Heart right ventricle (tissue), 16 donors: ENCODE measurements around the gene AMOTL2. TPM values are rescaled to one million over a fixed set of nuclear protein-coding genes. Genes with fewer than 3 reads are reported as not detected.
A peak's percentile ranks its signal among the peaks of the same experiment; 100 is the strongest.

ENCODE experiments used
- ATAC-seq, 8 donors: fragments of 200-7000 bp; cut with Tn5 transposase; one replicate each; pipeline ENCODE4 v1.9.1; 2020; ENCODE audit warnings: mild to moderate bottlenecking in 8 of 8, moderate library complexity in 8 of 8, moderate number of reproducible peaks in 1 of 8
- DNase-seq, 2 donors: peaks; one replicate each; pipeline ENCODE4 v3.0.0-alpha.2; 2020
- H3K27ac ChIP-seq, 10 donors: fragments of 200-600 bp; sonication (generic) in 2 of 10; one replicate each; pipeline versions ENCODE4 v1.5.0 to v1.8.0; 2020 to 2022; ENCODE audit warnings: mild to moderate bottlenecking in 3 of 10
- H3K27me3 ChIP-seq, 7 donors: fragments of 200-600 bp; one replicate each; pipeline ENCODE4 v1.8.0; 2021 to 2022; ENCODE audit warnings: mild to moderate bottlenecking in 2 of 7
- H3K36me3 ChIP-seq, 9 donors: fragments of 200-600 bp; sonication (generic) in 1 of 9; one replicate each; pipeline versions ENCODE4 v1.5.0 to v1.8.0; 2020 to 2022; ENCODE audit warnings: mild to moderate bottlenecking in 2 of 9
- H3K4me1 ChIP-seq, 9 donors: fragments of 200-600 bp; sonication (generic) in 1 of 9; one replicate each; pipeline versions ENCODE4 v1.5.0 to v1.8.0; 2020 to 2022; ENCODE audit warnings: mild to moderate bottlenecking in 4 of 9
- H3K4me3 ChIP-seq, 10 donors: fragments of 200-600 bp; sonication (generic) in 2 of 10; one replicate each; pipeline versions ENCODE4 v1.5.0 to v1.8.0; 2020 to 2022; ENCODE audit warnings: mild to moderate bottlenecking in 7 of 10, moderate library complexity in 2 of 10
- H3K9me3 ChIP-seq, 11 donors: fragments of 200-600 bp in 10 of 11; sonication (generic) in 2 of 11; one replicate each; pipeline versions ENCODE4 v1.5.0 to v1.8.0; 2013 to 2022; ENCODE audit warnings: mild to moderate bottlenecking in 2 of 11, control low read depth in 1 of 11, moderate library complexity in 1 of 11
- WGBS, 2 donors: extraction: QIAGEN DNeasy Blood & Tissue Kit; methylation state at CpG; one replicate each; pipeline ENCODE4 v1.1.7; 2013; ENCODE audit warnings: inconsistent platforms in 1 of 2; 5-methylcytosine and 5-hydroxymethylcytosine counted together
- intact Hi-C, 10 donors: fragments of 100-400 bp; cut with DNase I; formaldehyde crosslinking; loops; one replicate each; pipeline versions ENCODE4 v1.11.1 to v1.14.2; 2022
- polyA plus RNA-seq, 2 donors: library from polyadenylated mRNA; stranded (reverse); fragments of 200-250 nt; gene quantifications; one replicate each; pipeline ENCODE4 v1.2.3, GENCODE V29; 2013
- total RNA-seq, 10 donors: library from RNA; stranded (reverse); fragmentation: NEBNext Ultra II Directional in 3 of 10; extraction: Animal tissue kit (Norgen Biotek cat#: 25700) in 3 of 10; gene quantifications; one replicate each; pipeline versions ENCODE4 v1.2.1 to v1.2.4, GENCODE V29; 2021 to 2023
- TF ChIP-seq, protein P1 (sequence below), 9 donors: fragments of 200-600 bp; sonication (generic) in 2 of 9; IDR thresholded peaks; one replicate each; pipeline versions ENCODE4 v1.5.0 to v1.8.0; 2021 to 2022; ENCODE audit warnings: antibody characterized with exemption in 9 of 9, mild to moderate bottlenecking in 5 of 9, moderate library complexity in 1 of 9
- donor health status: Arrhythmogenic right ventricular cardiomyopathy.
- donor health status: ischemic (EF 13 %, LVEDD 7.1; RV severe dilation, severe dysfunction).
- donor health status: healthy with polysubstance abuse.
- donor health status: DM: no; HTN: yes; CAD: no.
- donor health status: DM: no; HTN: no; CAD: no.
- donor health status: ischemic (EF 25% LVEDD 6.9; RV normal size, moderate dysfunction).
- donor health status: ischemic (EF 25% LVEDD 5.7; RV mildly dilated, moderate dysfunction).
- donor health status: healthy.
- donor health status: DM: yes; HTN: yes; CAD: no.
- donor health status: Ischemic cardiomyopathy.
- donor health status: ischemic (EF 35%, LVEDD 5.7; RV mildly dilated, moderate dysfunction).
- donor health status: nonischemic (EF 11% LVEDD 7.7; RV severe dilation, severe dysfunction).
- donor health status: DM: yes; HTN: yes; CAD: no.
- donor health status: PGD.
- donor health status: ischemic (EF 29% LVEDD 5.4; RV normal size, mild dysfunction).
- donor health status: nonischemic (EF 23%, LVEDD 6.1; RV moderate dilation, normal function).

AMOTL2 gene
- total and polyA plus RNA-seq, 12 donors: 18.7 to 96.6 (median 54.1) TPM

DNA sequence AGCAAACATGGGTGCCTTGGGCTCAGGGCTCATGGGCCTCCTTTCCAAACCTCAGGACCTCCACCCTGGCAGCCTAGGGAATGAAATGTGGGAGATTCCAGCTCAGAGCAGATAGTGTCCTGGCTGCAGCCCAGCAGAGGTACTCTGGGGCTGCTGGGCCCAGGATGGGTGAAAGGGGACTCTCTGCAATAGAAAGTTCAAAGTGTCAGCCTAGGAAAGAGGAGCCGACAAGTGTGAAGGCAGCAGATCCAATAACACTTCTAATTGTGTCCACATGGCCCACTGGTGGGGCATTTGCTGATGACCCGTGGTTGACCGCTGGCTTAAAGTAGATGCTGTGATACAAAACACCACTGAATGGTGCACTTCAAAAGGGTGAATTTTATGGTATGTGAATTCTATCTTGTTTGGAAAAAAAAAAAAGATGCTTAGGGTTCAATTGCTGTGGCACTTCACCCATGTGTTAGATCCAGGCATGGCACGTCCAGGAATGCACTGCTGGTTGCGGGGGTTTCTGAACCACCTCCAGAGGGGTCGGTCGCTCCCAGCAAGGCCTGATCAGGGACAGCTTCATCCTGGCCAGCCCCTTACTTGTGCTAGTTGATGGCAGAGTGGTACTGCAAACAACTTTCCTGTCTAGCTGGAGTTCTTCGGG is 20.9 kb downstream of the AMOTL2 start:
- TF ChIP-seq, protein P1, sequence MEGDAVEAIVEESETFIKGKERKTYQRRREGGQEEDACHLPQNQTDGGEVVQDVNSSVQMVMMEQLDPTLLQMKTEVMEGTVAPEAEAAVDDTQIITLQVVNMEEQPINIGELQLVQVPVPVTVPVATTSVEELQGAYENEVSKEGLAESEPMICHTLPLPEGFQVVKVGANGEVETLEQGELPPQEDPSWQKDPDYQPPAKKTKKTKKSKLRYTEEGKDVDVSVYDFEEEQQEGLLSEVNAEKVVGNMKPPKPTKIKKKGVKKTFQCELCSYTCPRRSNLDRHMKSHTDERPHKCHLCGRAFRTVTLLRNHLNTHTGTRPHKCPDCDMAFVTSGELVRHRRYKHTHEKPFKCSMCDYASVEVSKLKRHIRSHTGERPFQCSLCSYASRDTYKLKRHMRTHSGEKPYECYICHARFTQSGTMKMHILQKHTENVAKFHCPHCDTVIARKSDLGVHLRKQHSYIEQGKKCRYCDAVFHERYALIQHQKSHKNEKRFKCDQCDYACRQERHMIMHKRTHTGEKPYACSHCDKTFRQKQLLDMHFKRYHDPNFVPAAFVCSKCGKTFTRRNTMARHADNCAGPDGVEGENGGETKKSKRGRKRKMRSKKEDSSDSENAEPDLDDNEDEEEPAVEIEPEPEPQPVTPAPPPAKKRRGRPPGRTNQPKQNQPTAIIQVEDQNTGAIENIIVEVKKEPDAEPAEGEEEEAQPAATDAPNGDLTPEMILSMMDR (IDR thresholded peaks at IDR 0.05): no peak
- no peak for ATAC-seq
- Histone ChIP-seq H3K9me3 (no peaks in the 10 kb centered on the region), H3K36me3 (peaks cover 0 to 57% (median 38%) of the 10 kb centered on the region in 9 donors), H3K4me1 (peaks cover 6 to 81% (median 76%) of the 10 kb centered on the region in 9 donors), H3K27ac (peak overlapping the region in 4 of 10 donors; percentile 31 to 50 (median 36)), H3K27me3 (no peaks in the 10 kb centered on the region), H3K4me3 (no peak overlapping the region)
- no peak for DNase-seq
- intact Hi-C loops: no loop called here
- WGBS, 2 donors: 72 to 83% methylated on average over 8 of the region's 8 CpGs

DNA sequence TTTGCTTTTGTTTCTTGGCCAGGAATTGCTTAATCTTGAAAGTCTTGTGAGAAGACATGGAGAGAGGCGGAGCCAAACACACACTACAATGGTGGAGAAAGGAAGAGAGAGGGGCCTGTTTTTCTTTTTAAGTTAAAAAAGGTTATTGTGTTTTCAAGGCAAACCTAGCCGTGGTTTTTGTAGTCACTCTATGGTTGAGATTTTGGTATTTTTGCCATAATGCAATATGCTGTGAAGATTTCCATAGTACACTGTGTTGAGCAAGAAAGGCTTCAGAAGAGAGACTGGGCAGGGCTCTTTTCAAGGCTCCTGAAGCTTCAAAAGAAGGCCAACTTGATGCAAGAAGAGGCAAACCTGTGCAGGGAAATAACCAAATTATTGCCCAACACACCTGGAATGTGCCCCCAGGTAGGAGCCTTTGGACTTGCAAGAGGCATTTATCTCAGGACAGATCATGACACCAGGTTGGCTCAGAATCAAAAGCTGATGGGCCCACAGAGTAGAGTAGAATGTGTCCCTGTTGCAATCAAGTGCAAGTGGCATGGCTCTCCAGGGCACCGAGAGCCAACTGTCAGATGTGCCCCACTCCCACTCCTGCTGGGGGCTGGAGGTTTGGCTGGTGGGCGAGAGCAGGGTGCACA is 22.1 kb downstream of the AMOTL2 start:
- WGBS, 2 donors: 69 to 82% methylated on average over 4 of the region's 4 CpGs
- TF ChIP-seq, protein P1 (IDR thresholded peaks at IDR 0.05): no peak
- Histone ChIP-seq H3K4me1 (peaks cover under 1 to 79% (median 65%) of the 10 kb centered on the region in 9 donors), H3K36me3 (peaks cover 0 to 45% (median 26%) of the 10 kb centered on the region in 9 donors), H3K4me3 (no peak overlapping the region), H3K27ac (peak overlapping the region in 3 of 10 donors; percentile 31 to 50 (median 46)), H3K27me3 (no peaks in the 10 kb centered on the region), H3K9me3 (peaks cover 0 to 5% (median under 1%) of the 10 kb centered on the region in 11 donors)
- no peak for DNase-seq
- intact Hi-C loops: no loop called here
- no peak for ATAC-seq

DNA sequence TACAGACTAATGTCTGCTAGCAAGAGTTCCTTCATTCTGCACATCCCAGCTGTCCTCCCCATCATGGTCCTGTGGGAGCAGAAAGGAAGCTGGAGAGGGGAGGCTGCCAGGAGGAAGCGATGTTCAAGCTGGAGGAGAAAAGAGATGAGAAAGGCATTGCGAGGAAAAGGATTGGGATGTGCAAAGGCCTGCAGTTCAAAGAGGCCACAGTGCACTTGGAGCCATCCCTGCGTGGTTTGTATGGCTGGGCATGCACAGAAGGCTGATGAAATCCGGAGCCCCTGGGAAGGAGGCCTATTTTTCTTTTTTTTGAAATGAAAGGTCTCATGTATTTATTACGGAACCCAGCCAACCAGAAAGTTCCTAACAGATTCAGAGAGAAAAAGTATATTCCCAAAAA is 22.8 kb downstream of the AMOTL2 start:
- H3K4me1 ChIP-seq: peaks cover 0 to 72% (median 58%) of the 10 kb centered on the region in 9 donors
- peaks cover 0 to 12% (median 8%) of the 10 kb centered on the region in 11 donors for H3K9me3 ChIP-seq
- no peak overlapping the region for H3K4me3 ChIP-seq
- H3K27ac ChIP-seq: peak overlapping the region in 3 of 10 donors; percentile 31 to 46 (median 41)
- ATAC-seq (peak in 7 of 8 donors; percentile 4 to 39 (median 14)), DNase-seq (no peak)
- 49 to 60% methylated on average over 5 of the region's 5 CpGs for WGBS, 2 donors
- no peaks in the 10 kb centered on the region for H3K27me3 ChIP-seq
- H3K36me3 ChIP-seq: peaks cover 0 to 38% (median 19%) of the 10 kb centered on the region in 9 donors
- TF ChIP-seq, protein P1 (IDR thresholded peaks at IDR 0.05): no peak
- intact Hi-C loops: no loop called here

DNA sequence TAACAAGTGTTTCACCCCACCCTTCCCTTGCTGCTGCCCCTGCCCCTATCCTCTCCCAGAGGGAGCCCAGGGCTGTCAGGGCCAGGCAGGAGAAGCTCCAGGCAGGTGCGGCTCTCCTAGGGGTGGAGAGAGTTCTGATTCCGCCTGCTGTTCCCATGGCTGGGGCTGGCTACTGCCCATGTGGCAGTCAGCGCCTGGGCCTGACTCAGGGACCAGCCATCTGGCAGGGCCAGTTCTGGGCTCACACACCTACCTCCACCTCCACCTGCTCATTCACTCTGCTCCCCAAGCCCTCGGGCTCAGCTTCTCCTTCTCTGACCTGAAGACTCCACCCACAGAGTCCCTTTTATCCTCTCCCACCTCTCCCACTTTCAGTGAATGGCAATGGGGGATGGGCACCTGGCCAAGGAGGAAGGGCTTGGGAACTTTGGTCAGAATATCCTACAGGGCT is 23.4 kb downstream of the AMOTL2 start:
- no peak for DNase-seq
- intact Hi-C loops: no loop called here
- H3K27ac ChIP-seq: peak overlapping the region in 4 of 10 donors; percentile 1 to 36 (median 25)

More for the DNA sequence above, 23.4 kb downstream of the AMOTL2 start:
- peaks cover 0 to 18% (median 12%) of the 10 kb centered on the region in 11 donors for H3K9me3 ChIP-seq
- peak in 1 of 8 donors; percentile 10 for ATAC-seq
- peaks cover 0 to 33% (median 14%) of the 10 kb centered on the region in 9 donors for H3K36me3 ChIP-seq
- H3K4me3 ChIP-seq: no peak overlapping the region
- peaks cover 0 to 66% (median 53%) of the 10 kb centered on the region in 9 donors for H3K4me1 ChIP-seq
- H3K27me3 ChIP-seq: no peaks in the 10 kb centered on the region
- TF ChIP-seq, protein P1 (IDR thresholded peaks at IDR 0.05): no peak
- 87 to 92% methylated on average over 4 of the region's 4 CpGs for WGBS, 2 donors
